Type B pancreatic cell (in vitro differentiated cells): ENCODE measurements around the gene GOLGA8A. TPM values are rescaled to one million over a fixed set of nuclear protein-coding genes. Genes with fewer than 3 reads are reported as not detected.

ENCODE experiments used
- DNase-seq: peaks from one replicate; pipeline ENCODE4 v3.0.0; 2021; ENCODE audit warnings: mixed read lengths; ENCODE audit not compliant: unreplicated experiment; ENCODE audit errors: extremely low spot score
- H3K27ac Mint-ChIP-seq: 2 replicates; pipeline ENCODE4 v1.8.0; 2021; ENCODE audit warnings: mild to moderate bottlenecking, mixed read lengths
- H3K27me3 Mint-ChIP-seq: 2 replicates; pipeline ENCODE4 v1.8.0; 2021; ENCODE audit warnings: mixed read lengths
- H3K36me3 Mint-ChIP-seq: 2 replicates; pipeline ENCODE4 v1.8.0; 2021; ENCODE audit warnings: mixed read lengths
- H3K4me1 Mint-ChIP-seq: one replicate; pipeline ENCODE4 v1.8.0; 2021; ENCODE audit warnings: mixed read lengths; ENCODE audit not compliant: unreplicated experiment
- H3K4me3 Mint-ChIP-seq: 2 replicates; pipeline ENCODE4 v1.8.0; 2021; ENCODE audit warnings: mild to moderate bottlenecking, mixed read lengths
- H3K9me3 Mint-ChIP-seq: 2 replicates; pipeline ENCODE4 v1.8.0; 2021; ENCODE audit warnings: mixed read lengths
- total RNA-seq: library from RNA; stranded (reverse); gene quantifications from 2 replicates; pipeline ENCODE4 v1.2.1, GENCODE V29; 2021; ENCODE audit warnings: low replicate concordance
- TF ChIP-seq, protein P1 (sequence below): fragments of 200-600 bp; sonication (generic); conservative IDR thresholded peaks from 2 replicates; pipeline ENCODE4 v1.5.0; 2021; ENCODE audit warnings: antibody characterized with exemption, mild to moderate bottlenecking

GOLGA8A gene
- total RNA-seq, 1 donor from 2014 or later: 135 TPM

GRCh38 chr15:34470892-34471291 is 33.3 kb upstream of the GOLGA8A start:
- Mint-ChIP-seq H3K4me3 (no peak overlapping the region), H3K27me3 (peaks cover 25% of the 10 kb centered on the region), H3K9me3 (no peaks in the 10 kb centered on the region), H3K27ac (no peak overlapping the region), H3K4me1 (no peaks in the 10 kb centered on the region), H3K36me3 (no peaks in the 10 kb centered on the region)
- TF ChIP-seq, protein P1, sequence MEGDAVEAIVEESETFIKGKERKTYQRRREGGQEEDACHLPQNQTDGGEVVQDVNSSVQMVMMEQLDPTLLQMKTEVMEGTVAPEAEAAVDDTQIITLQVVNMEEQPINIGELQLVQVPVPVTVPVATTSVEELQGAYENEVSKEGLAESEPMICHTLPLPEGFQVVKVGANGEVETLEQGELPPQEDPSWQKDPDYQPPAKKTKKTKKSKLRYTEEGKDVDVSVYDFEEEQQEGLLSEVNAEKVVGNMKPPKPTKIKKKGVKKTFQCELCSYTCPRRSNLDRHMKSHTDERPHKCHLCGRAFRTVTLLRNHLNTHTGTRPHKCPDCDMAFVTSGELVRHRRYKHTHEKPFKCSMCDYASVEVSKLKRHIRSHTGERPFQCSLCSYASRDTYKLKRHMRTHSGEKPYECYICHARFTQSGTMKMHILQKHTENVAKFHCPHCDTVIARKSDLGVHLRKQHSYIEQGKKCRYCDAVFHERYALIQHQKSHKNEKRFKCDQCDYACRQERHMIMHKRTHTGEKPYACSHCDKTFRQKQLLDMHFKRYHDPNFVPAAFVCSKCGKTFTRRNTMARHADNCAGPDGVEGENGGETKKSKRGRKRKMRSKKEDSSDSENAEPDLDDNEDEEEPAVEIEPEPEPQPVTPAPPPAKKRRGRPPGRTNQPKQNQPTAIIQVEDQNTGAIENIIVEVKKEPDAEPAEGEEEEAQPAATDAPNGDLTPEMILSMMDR: no peak
- no peak for DNase-seq

DNA sequence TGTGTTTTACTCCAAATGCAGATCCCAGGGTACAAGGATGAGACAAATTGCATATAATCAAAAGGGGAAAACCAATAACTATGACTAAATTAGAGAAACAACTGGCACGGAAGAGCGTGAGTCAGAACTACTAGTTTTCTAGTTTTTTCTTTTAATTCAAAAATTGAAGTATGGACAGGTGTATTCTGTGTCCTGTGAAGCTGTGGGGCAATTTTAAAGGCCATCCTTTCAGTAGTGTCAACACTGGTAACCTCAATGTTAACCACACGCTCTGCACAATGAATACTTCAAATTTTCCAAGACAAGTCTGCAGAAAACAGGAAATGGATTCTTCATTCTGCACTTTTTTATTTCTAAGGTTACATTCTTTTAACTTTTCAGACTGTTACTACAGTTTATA is 32.5 kb upstream of the GOLGA8A start:
- TF ChIP-seq, protein P1: no peak
- Mint-ChIP-seq H3K4me1 (no peaks in the 10 kb centered on the region), H3K27ac (no peak overlapping the region), H3K27me3 (peaks cover 30% of the 10 kb centered on the region), H3K4me3 (no peak overlapping the region), H3K36me3 (no peaks in the 10 kb centered on the region), H3K9me3 (no peaks in the 10 kb centered on the region)
- DNase-seq: no peak

GRCh38 chr15:34461730-34462129 is 24.1 kb upstream of the GOLGA8A start:
- H3K4me1 Mint-ChIP-seq: no peaks in the 10 kb centered on the region
- TF ChIP-seq, protein P1: no peak
- H3K27ac Mint-ChIP-seq: no peak overlapping the region
- no peak for DNase-seq
- H3K27me3 Mint-ChIP-seq: peaks cover 30% of the 10 kb centered on the region
- no peaks in the 10 kb centered on the region for H3K36me3 Mint-ChIP-seq
- H3K9me3 Mint-ChIP-seq: no peaks in the 10 kb centered on the region
- no peak overlapping the region for H3K4me3 Mint-ChIP-seq

DNA sequence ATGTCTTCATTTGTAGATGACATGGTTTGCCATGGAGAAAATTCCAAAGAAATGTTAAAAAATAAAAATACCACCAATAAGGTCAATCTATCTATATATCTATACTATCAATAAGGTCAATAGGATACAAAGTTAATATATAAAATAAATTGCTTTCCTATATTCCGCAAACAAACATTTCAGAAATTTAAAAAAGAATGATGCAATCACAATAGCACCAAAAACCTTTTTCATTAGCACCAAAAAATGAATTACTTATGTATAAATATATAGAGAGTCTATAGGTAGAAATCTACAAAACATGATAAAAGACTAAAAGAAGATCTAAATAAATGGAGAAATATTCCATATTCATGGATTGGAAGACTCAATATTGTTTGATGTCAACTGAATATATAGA is 22.8 kb upstream of the GOLGA8A start:
- Mint-ChIP-seq H3K9me3 (no peaks in the 10 kb centered on the region), H3K27me3 (peaks cover 25% of the 10 kb centered on the region)

DNA sequence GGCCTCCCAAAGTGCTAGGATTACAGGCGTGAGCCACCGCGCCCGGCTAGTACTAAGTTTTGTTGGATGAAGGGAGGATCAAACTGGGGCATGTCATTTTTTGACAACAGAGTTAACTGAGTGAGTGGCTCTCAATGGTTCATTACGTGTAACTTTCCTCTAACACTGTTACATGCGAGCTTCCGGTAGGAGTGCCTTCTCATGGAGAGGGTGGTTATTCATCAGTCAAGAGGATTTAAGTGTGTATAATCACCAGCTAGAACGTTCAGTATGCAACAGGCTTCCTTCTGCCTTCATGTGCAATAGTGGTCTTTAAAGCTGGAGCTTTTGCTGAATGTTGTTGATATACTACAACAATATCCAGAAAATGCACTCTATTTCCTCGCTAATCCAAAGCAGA is 19.1 kb upstream of the GOLGA8A start:
- no peaks in the 10 kb centered on the region for H3K4me1 Mint-ChIP-seq
- peaks cover 17% of the 10 kb centered on the region for H3K27me3 Mint-ChIP-seq
- TF ChIP-seq, protein P1: no peak
- no peak overlapping the region for H3K4me3 Mint-ChIP-seq
- no peaks in the 10 kb centered on the region for H3K36me3 Mint-ChIP-seq
- H3K9me3 Mint-ChIP-seq: no peaks in the 10 kb centered on the region
- no peak overlapping the region for H3K27ac Mint-ChIP-seq
- DNase-seq: no peak

More for the DNA sequence above, 22.8 kb upstream of the GOLGA8A start:
- H3K36me3 Mint-ChIP-seq: no peaks in the 10 kb centered on the region
- no peak for DNase-seq
- TF ChIP-seq, protein P1: no peak
- H3K27ac Mint-ChIP-seq: no peak overlapping the region
- H3K4me3 Mint-ChIP-seq: no peak overlapping the region
- H3K4me1 Mint-ChIP-seq: no peaks in the 10 kb centered on the region

DNA sequence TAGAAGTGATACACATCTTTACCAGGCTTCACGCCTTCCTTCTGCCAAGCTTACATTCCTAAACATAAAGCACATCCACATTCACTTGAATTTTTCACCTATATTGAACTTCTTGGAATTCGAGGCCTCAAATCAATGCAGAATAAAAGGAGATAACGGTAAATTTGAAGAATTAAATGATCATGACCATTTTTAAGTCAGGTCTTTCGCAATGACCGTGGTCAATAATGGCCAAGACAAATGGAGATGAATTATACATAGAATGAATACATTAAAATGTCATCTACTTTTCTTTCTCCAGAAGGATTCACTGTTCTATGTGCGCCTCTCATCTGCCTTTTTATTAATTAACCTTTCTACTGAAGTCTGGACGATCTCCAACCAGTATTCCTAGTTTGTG is 5.3 kb upstream of the GOLGA8A start:
- TF ChIP-seq, protein P1: no peak
- peaks cover 43% of the 10 kb centered on the region for H3K27me3 Mint-ChIP-seq
- no peaks in the 10 kb centered on the region for H3K36me3 Mint-ChIP-seq
- DNase-seq: no peak
- H3K4me3 Mint-ChIP-seq: no peak overlapping the region
- no peaks in the 10 kb centered on the region for H3K9me3 Mint-ChIP-seq
- H3K4me1 Mint-ChIP-seq: no peaks in the 10 kb centered on the region
- no peak overlapping the region for H3K27ac Mint-ChIP-seq
